Body of pancreas (tissue), 4 donors: ENCODE measurements around the gene CRB3. TPM values are rescaled to one million over a fixed set of nuclear protein-coding genes. Genes with fewer than 3 reads are reported as not detected.
A peak's percentile ranks its signal among the peaks of the same experiment; 100 is the strongest.
"Not testable (repeated sequence)": the region's sequence is repeated elsewhere in the genome, so short reads cannot be mapped to it uniquely, and the experiment has no call there.

ENCODE experiments used
- ATAC-seq: fragments of 150-250 bp; one replicate; pipeline ENCODE4 v1.9.1; 2016
- DNase-seq, 4 donors: peaks; one replicate each; pipeline ENCODE4 v3.0.0-alpha.2; 2019
- H3K27ac ChIP-seq, 4 donors: fragments of 200-600 bp; sonication (generic); 1 replicate in 3 of 4; 2 replicates in 1 of 4; pipeline versions ENCODE4 v1.5.1 to v1.6.1; 2016 to 2019; ENCODE audit warnings: mild to moderate bottlenecking in 1 of 4, mixed read lengths in 1 of 4, moderate library complexity in 1 of 4
- H3K27me3 ChIP-seq, 2 donors: fragments of 200-600 bp; sonication (generic); one replicate each; pipeline ENCODE4 v1.6.0; 2016; ENCODE audit warnings: mild to moderate bottlenecking in 1 of 2
- H3K36me3 ChIP-seq, 2 donors: fragments of 200-600 bp; sonication (generic); replicated peaks in 1 of 2; 2 replicates each; pipeline ENCODE4 v1.5.1; 2016; ENCODE audit warnings: low read depth in 2 of 2; ENCODE audit not compliant: insufficient read depth in 1 of 2
- H3K4me1 ChIP-seq: fragments of 200-600 bp; sonication (generic); one replicate; pipeline ENCODE4 v1.6.0; 2016
- H3K4me3 ChIP-seq, 2 donors: fragments of 200-600 bp; sonication (generic); 1 replicate in 1 of 2; 2 replicates in 1 of 2; pipeline ENCODE4 v1.5.1; 2016 to 2019
- H3K9me3 ChIP-seq, 3 donors: fragments of 200-600 bp; sonication (generic); 1 replicate in 2 of 3; 2 replicates in 1 of 3; pipeline ENCODE4 v1.5.1; 2016
- CTCF ChIP-seq, 7 experiments: fragments of 450-650 bp in 4 of 7; fragments of 200-600 bp in 3 of 7; sonication (generic) in 3 of 7; IDR thresholded peaks; one replicate each; pipeline ENCODE4 v1.5.1; 2016 to 2019; ENCODE audit warnings: antibody characterized with exemption in 7 of 7
- POLR2A ChIP-seq, 3 donors: fragments of 450-650 bp; IDR thresholded peaks; one replicate each; pipeline ENCODE4 v1.6.1; 2016; ENCODE audit warnings: antibody characterized with exemption in 3 of 3, mild to moderate bottlenecking in 2 of 3
- WGBS, 2 donors: methylation state at CpG; one replicate each; pipeline ENCODE4 v1.1.5; 2017; 5-methylcytosine and 5-hydroxymethylcytosine counted together
- intact Hi-C: fragments of 100-400 bp; cut with DNase I; formaldehyde crosslinking; loops from one replicate; pipeline ENCODE4 v1.15.1; 2023
- total RNA-seq, 2 donors: library from RNA; depleted of rRNA; stranded (reverse); fragments of >200 nt; gene quantifications; one replicate each; pipeline ENCODE4 v1.1.0, GENCODE V29; 2016

The CRB3 gene
- total RNA-seq, 2 donors from 2014 or later: 35.8 to 37.6 TPM

- Histone ChIP-seq H3K9me3 (no peaks in the 10 kb centered on the region), H3K27me3 (no peaks in the 10 kb centered on the region), H3K36me3 (no peaks in the 10 kb centered on the region), H3K4me3 (peak within 1 kb of the TSS; percentile 42 to 72), H3K4me1 (peaks cover 19% of the 10 kb centered on the region), H3K27ac (peak within 1 kb of the TSS; percentile 63 to 82 (median 78))
- DNase-seq: no peak
- no peak for ATAC-seq
- 0% methylated on average over 16 of the region's 114 CpGs; no CpG with 5 or more reads in 1 of the 2 donors for WGBS, 2 donors
- TF ChIP-seq POLR2A (IDR thresholded peaks at IDR 0.05) (peak; percentile 41 to 74 (median 63)), CTCF (IDR thresholded peaks at IDR 0.05) (no peak)
- intact Hi-C loops: no loop called here
Observed at GRCh38 chr19:6424195-6424938, 39.7 kb upstream of the CRB3 start, which contains the start of gene KHSRP. TSS of gene KHSRP (minus strand) at chr19:6424811. CDS start at chr19:6424701, 110 bp downstream.

DNA sequence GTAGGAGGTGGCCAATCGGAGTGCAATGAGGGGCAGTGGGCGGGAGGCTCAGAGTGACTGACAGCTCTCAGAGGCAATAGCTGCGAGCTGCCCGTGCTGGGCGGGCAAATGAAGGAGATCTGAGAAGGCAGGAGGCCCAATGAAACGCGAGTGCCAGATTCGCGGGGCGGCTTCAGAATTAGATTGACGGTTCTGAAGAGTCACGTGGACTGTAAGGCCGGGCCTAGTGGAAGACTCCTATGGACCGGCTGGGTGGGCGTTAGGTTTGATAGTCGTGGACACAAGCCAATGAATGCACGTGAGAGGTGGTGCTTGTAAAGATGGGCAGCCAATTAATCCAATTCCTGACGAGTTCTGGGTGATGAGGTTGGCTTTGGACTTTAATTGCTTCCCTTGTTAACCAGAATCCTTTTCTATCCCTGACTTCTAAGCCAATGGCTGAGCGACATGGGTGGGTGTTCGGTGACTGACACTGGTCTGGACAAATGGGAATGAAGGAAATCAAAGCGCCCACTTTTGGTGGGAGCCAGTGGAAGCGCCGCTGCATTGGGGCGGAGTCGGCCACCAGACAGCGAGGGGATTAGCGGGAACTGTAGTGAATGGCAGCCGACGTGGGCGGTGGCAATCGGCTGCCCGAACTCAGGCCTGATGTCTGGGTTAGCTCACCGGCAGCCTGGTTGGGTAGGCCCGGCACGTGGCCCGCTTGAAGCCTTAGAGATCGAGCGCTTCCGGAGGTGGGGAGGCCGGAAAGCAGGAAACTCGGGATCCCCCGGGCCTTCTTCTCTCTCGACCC, 38.9 kb upstream of the CRB3 start:
- H3K36me3 ChIP-seq: no peaks in the 10 kb centered on the region
- no peaks in the 10 kb centered on the region for H3K9me3 ChIP-seq
- peaks cover 19% of the 10 kb centered on the region for H3K4me1 ChIP-seq
- H3K27me3 ChIP-seq: no peaks in the 10 kb centered on the region
- peak; percentile 100 for DNase-seq
- peak overlapping the region; percentile 63 to 82 (median 78) for H3K27ac ChIP-seq
- no peak overlapping the region for H3K4me3 ChIP-seq
- WGBS, 2 donors: 6 to 21% methylated on average over 22 to 42 of the region's 43 CpGs
- ATAC-seq: peak; percentile 91
- TF ChIP-seq CTCF (IDR thresholded peaks at IDR 0.05) (peak in 1 of 7 experiments; percentile 9), POLR2A (IDR thresholded peaks at IDR 0.05) (peak in 1 of 3 donors; percentile 32)
- intact Hi-C loops: no loop called here

- Histone ChIP-seq H3K4me3 (no peak overlapping the region), H3K36me3 (no peaks in the 10 kb centered on the region), H3K27me3 (no peaks in the 10 kb centered on the region), H3K9me3 (no peaks in the 10 kb centered on the region), H3K27ac (peak overlapping the region; percentile 63 to 82 (median 78)), H3K4me1 (peaks cover 19% of the 10 kb centered on the region)
- TF ChIP-seq CTCF (IDR thresholded peaks at IDR 0.05) (no peak), POLR2A (IDR thresholded peaks at IDR 0.05) (no peak)
- DNase-seq (no peak), ATAC-seq (no peak)
- intact Hi-C loops: no loop called here
- WGBS, 2 donors: 91 to 94% methylated on average over 18 to 19 of the region's 21 CpGs
Observed at GRCh38 chr19:6425732-6426620, 38.1 kb upstream of the CRB3 start.

GRCh38 chr19:6427131-6427530, 36.9 kb upstream of the CRB3 start:
- 93 to 97% methylated on average over 4 to 18 of the region's 18 CpGs for WGBS, 2 donors
- TF ChIP-seq CTCF (IDR thresholded peaks at IDR 0.05) (no peak), POLR2A (IDR thresholded peaks at IDR 0.05) (no peak)
- intact Hi-C loops: no loop called here
- no peak overlapping the region for H3K27ac ChIP-seq
- no peaks in the 10 kb centered on the region for H3K9me3 ChIP-seq
- peaks cover 19% of the 10 kb centered on the region for H3K4me1 ChIP-seq
- ATAC-seq (no peak), DNase-seq (no peak)
- no peaks in the 10 kb centered on the region for H3K27me3 ChIP-seq
- H3K36me3 ChIP-seq: no peaks in the 10 kb centered on the region
- no peak overlapping the region for H3K4me3 ChIP-seq

DNA sequence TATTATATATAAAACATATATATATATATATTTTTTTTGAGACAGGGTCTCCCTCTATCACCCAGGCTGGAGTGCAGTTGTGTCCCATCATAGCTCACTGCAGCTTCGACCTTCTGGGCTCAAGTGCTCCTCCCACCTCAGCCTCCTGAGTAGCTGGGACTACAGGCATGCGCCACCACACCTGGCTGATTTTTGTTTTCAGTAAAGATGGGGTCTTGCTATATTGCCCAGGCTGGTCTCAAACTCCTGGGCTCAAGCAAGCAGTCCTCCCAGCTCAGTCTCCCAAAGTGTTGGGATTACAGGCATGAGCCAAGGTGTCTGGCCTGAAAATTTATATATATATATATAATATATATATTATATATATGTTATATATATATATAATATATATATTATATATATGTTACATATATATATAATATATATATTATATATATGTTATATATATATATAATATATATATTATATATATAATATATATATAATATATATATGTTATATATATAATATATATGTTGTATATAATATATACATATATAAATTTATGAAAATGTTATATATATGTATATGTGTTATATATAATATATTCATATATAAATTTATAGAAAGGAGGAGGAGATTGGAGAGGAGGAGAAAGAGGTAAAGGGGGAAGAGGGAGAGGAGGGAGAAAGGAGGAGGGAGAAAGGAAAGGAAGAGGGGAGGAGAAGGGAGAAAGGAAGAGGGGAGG, 35.2 kb upstream of the CRB3 start:
- intact Hi-C loops: not testable (repeated sequence)
- WGBS, 2 donors: 86 to 95% methylated on average over 2 of the region's 2 CpGs

More for the DNA sequence above, 35.2 kb upstream of the CRB3 start:
- not testable (repeated sequence) for DNase-seq, H3K36me3 ChIP-seq, H3K9me3 ChIP-seq, H3K27ac ChIP-seq, ATAC-seq, H3K4me3 ChIP-seq, H3K4me1 ChIP-seq, H3K27me3 ChIP-seq
